Transverse colon (tissue), 3 donors: ENCODE measurements around the gene NOP16.

Experiments used
- CTCF ChIP-seq, 5 experiments: fragments of 200-600 bp in 3 of 5; fragments of 450-650 bp in 2 of 5; sonication (generic) in 3 of 5; IDR thresholded peaks; 1 replicate in 2 of 5; 2 replicates in 3 of 5; pipeline ENCODE4 v1.5.1; 2016 to 2017; ENCODE audit warnings: antibody characterized with exemption in 5 of 5, inconsistent platforms in 3 of 5, mild to moderate bottlenecking in 2 of 5, moderate library complexity in 1 of 5
- POLR2A ChIP-seq: fragments of 450-650 bp; IDR thresholded peaks from one replicate; pipeline ENCODE4 v1.6.1; 2016; ENCODE audit warnings: antibody characterized with exemption, mild to moderate bottlenecking, moderate library complexity

GRCh38 chr5:176387384-176387925, 943 bp downstream of the NOP16 start:
- TF ChIP-seq POLR2A (no peak), CTCF (IDR thresholded peaks at IDR 0.05) (no peak)
